KMS-11 (cell line): ENCODE data around the gene VSIR.

Experiments used
- H2AFZ ChIP-seq: fragments of 200-600 bp; sonication (generic); 2 replicates; pipeline ENCODE4 v1.6.1; 2016; ENCODE audit warnings: antibody characterized with exemption, mixed run types, low read depth
- H3K27ac ChIP-seq: fragments of 200-600 bp; sonication (generic); 2 replicates; pipeline ENCODE4 v1.6.1; 2016; ENCODE audit warnings: mild to moderate bottlenecking, mixed run types
- H3K27me3 ChIP-seq: fragments of 200-600 bp; sonication (generic); 2 replicates; pipeline ENCODE4 v1.6.1; 2017; ENCODE audit warnings: mild to moderate bottlenecking, low read depth, mixed run types, moderate library complexity; ENCODE audit not compliant: insufficient read depth
- H3K36me3 ChIP-seq: fragments of 200-600 bp; sonication (generic); 2 replicates; pipeline ENCODE4 v1.6.1; 2017; ENCODE audit warnings: mild to moderate bottlenecking, mixed run types; ENCODE audit not compliant: insufficient read depth
- H3K4me1 ChIP-seq: fragments of 200-600 bp; sonication (generic); 2 replicates; pipeline ENCODE4 v1.6.1; 2016; ENCODE audit warnings: mild to moderate bottlenecking, low read depth, mixed run types; ENCODE audit not compliant: poor library complexity, severe bottlenecking
- H3K4me2 ChIP-seq: fragments of 200-600 bp; sonication (generic); 2 replicates; pipeline ENCODE4 v1.7.0; 2016; ENCODE audit warnings: mild to moderate bottlenecking, mixed run types
- H3K4me3 ChIP-seq: fragments of 200-600 bp; sonication (generic); IDR thresholded peaks from 2 replicates; pipeline ENCODE4 v1.6.1; 2017; ENCODE audit warnings: low read depth, low read length, mixed read lengths; ENCODE audit not compliant: insufficient read depth
- H3K79me2 ChIP-seq: fragments of 200-600 bp; sonication (generic); 2 replicates; pipeline ENCODE4 v1.6.1; 2016; ENCODE audit warnings: low read depth, mixed run types; ENCODE audit not compliant: insufficient read depth
- H3K9ac ChIP-seq: fragments of 200-600 bp; sonication (generic); 2 replicates; pipeline ENCODE4 v1.6.1; 2016; ENCODE audit warnings: mild to moderate bottlenecking, mixed run types
- H4K20me1 ChIP-seq: fragments of 200-600 bp; sonication (generic); 2 replicates; pipeline ENCODE4 v1.6.1; 2016; ENCODE audit warnings: mild to moderate bottlenecking, mixed run types; ENCODE audit not compliant: insufficient read depth
- TF ChIP-seq, protein P1 (sequence below): fragments of 200-600 bp; sonication (generic); conservative IDR thresholded peaks from 2 replicates; pipeline ENCODE4 v1.6.1; 2017; ENCODE audit warnings: low read depth, mild to moderate bottlenecking, antibody characterized with exemption, low read length, moderate library complexity, mixed read lengths

The VSIR gene

DNA sequence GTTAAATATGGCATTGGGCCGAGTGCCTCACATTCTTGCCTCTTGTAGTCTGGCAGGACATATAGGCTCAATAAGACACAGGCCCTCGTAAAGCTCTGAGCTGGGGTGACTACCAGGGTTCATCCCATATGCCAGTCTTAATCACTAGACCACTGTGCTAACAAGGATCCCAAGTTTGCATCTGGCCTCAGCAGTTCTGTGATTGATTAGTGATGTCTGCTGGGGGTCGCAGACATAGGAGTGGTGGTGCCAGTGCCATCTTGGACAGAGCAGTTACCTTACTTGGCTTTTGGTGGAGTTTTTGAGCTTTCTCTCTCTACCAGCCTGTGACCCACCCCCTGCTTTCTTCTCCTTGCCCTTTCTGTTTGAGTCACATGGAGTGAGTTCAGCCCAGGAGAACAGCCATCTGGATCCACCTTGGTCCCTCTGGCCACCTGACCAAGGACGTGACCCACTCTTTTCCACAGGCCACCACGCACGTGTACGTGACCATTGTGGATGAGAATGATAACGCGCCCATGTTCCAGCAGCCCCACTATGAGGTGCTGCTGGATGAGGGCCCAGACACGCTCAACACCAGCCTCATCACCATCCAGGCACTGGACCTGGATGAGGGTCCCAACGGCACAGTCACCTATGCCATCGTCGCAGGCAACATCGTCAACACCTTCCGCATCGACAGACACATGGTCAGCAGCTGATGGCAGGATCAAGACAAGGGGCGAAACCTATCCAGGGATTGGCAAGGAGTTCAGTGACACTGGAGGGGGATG is 4.1 kb upstream of the VSIR start:
- Histone ChIP-seq H3K4me3 (no peak overlapping the region), H3K27ac (no peak overlapping the region), H4K20me1 (no peaks in the 10 kb centered on the region), H3K9ac (no peak overlapping the region), H3K27me3 (peaks cover 43% of the 10 kb centered on the region), H2AFZ (no peak overlapping the region), H3K4me2 (no peak overlapping the region), H3K79me2 (no peaks in the 10 kb centered on the region), H3K4me1 (no peaks in the 10 kb centered on the region), H3K36me3 (no peaks in the 10 kb centered on the region)
- TF ChIP-seq, protein P1, sequence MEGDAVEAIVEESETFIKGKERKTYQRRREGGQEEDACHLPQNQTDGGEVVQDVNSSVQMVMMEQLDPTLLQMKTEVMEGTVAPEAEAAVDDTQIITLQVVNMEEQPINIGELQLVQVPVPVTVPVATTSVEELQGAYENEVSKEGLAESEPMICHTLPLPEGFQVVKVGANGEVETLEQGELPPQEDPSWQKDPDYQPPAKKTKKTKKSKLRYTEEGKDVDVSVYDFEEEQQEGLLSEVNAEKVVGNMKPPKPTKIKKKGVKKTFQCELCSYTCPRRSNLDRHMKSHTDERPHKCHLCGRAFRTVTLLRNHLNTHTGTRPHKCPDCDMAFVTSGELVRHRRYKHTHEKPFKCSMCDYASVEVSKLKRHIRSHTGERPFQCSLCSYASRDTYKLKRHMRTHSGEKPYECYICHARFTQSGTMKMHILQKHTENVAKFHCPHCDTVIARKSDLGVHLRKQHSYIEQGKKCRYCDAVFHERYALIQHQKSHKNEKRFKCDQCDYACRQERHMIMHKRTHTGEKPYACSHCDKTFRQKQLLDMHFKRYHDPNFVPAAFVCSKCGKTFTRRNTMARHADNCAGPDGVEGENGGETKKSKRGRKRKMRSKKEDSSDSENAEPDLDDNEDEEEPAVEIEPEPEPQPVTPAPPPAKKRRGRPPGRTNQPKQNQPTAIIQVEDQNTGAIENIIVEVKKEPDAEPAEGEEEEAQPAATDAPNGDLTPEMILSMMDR: no peak

DNA sequence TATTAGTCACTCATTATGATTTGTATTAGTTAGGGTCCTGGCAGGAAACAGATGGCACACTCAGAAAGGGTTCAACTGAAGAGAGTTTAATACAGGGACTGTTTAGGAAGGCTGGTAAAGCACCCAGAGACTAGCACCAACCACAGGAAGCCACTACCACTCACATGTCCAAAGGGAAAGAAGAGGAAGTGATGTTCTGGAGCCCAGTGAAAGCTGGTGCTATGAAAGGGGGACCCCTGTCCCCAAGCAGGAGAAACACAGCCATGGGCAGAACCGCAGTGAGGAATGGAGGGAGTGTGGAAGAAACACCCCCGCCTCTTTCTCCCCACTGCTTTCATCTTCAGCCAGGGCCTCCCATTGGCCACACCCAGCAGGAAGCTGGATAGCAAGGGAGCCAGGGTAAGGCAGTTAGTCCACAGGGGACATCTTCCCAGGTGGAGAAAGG is 3.2 kb upstream of the VSIR start:
- Histone ChIP-seq H4K20me1 (no peaks in the 10 kb centered on the region), H3K4me1 (no peaks in the 10 kb centered on the region), H3K9ac (no peak overlapping the region), H3K79me2 (no peaks in the 10 kb centered on the region), H3K4me3 (no peak overlapping the region), H3K27ac (no peak overlapping the region), H3K27me3 (peaks cover 38% of the 10 kb centered on the region), H3K36me3 (no peaks in the 10 kb centered on the region), H2AFZ (no peak overlapping the region), H3K4me2 (no peak overlapping the region)
- TF ChIP-seq, protein P1: no peak

DNA sequence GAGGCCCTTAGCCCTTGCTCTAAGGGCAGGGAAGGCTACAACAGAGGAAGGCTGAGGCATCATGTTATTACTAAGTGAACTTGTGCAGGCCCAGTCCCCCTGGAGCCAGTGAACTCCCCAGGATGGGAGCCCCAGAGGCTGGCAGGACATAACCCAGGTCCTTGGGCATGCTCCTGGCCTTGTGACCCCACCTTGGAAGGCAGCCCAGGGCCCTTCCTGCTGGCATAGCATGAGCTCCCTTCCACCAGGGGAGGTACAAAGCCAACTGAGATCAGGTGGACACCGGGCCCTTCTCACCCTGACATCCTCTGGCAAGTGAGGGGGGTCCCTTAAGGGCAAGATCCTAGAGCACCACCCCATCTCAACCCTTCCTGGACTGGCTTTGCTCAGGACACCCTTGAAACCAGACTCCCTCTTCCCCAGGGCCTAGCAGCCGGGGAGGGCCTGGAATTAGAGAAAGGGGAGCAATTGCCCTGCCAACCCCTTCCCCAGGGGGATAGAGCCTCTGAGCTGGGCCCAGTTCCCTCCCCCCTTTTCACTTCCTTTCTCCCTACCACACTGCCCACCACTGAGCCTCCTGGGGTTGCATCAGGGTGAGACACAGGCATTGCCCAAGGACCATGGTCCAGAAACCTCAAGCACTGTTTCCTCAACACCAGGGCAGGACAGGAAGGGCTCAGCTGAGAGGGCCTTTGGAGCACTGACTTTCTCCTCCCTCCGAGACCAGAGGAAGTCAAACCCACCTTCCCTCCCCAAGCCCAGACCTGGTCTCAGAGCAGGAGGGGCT is 1.8 kb upstream of the VSIR start:
- TF ChIP-seq, protein P1: no peak
- Histone ChIP-seq H2AFZ (no peak overlapping the region), H3K4me2 (no peak overlapping the region), H3K27me3 (peaks cover 28% of the 10 kb centered on the region), H3K27ac (no peak overlapping the region), H3K79me2 (no peaks in the 10 kb centered on the region), H3K4me3 (no peak overlapping the region), H3K9ac (no peak overlapping the region), H4K20me1 (no peaks in the 10 kb centered on the region), H3K36me3 (no peaks in the 10 kb centered on the region), H3K4me1 (no peaks in the 10 kb centered on the region)

DNA sequence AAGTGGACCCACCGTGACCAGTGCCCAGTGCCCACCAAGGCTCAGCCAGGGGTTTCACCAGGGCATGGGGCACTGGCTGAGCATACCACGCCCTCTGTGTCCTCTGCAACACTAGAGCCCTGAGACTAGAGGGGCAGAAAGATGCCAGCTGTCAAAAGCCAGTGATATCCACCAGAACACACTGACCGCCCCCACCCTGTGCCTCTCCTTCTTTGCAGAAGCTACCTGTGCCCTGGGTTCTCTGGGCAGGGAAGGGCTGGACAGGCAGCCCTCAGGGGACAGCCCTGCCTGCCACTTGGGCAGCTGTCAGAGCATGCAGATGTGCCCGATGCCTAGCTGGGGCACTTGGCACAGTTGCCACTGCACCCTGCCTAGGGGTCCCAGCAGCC is 494 bp downstream of the VSIR start:
- peak overlapping the region; percentile 82 for H3K4me2 ChIP-seq
- H3K36me3 ChIP-seq: no peaks in the 10 kb centered on the region
- TF ChIP-seq, protein P1: no peak
- H4K20me1 ChIP-seq: no peaks in the 10 kb centered on the region
- H2AFZ ChIP-seq: peak overlapping the region; percentile 83; the same call in 1 of the 2 replicates
- H3K4me1 ChIP-seq: peaks cover 6% of the 10 kb centered on the region
- no peak overlapping the region for H3K4me3 ChIP-seq
- no peak overlapping the region for H3K27ac ChIP-seq
- peaks cover 12% of the 10 kb centered on the region; the same call in 1 of the 2 replicates for H3K27me3 ChIP-seq
- no peak overlapping the region for H3K9ac ChIP-seq
- no peaks in the 10 kb centered on the region for H3K79me2 ChIP-seq
